SK-N-SH treated with all-trans-retinoic acid at 6 μM for 48 hours (cell line): ENCODE results near the gene R3HDM4.
"Not testable (repeated sequence)": the region's sequence is repeated elsewhere in the genome, so short reads cannot be mapped to it uniquely, and the experiment has no call there.

Source experiments
- ATAC-seq: fragments of 200-7000 bp; cut with Tn5 transposase; 3 replicates; pipeline ENCODE4 v1.9.1; 2020; ENCODE audit warnings: mild to moderate bottlenecking, moderate library complexity
- ARNTL ChIP-seq: fragments of 450-650 bp; formaldehyde crosslinking; IDR thresholded peaks from 2 replicates; pipeline ENCODE4 v1.5.0; 2020; ENCODE audit warnings: low read depth, mild to moderate bottlenecking, moderate library complexity, borderline replicate concordance
- BACH2 ChIP-seq: fragments of 250-450 bp; sonication (Bioruptor Pico); IDR thresholded peaks from 2 replicates; pipeline ENCODE4 v1.9.0; 2021; ENCODE audit warnings: mild to moderate bottlenecking, borderline replicate concordance
- CREB5 ChIP-seq: fragments of 250-450 bp; sonication (Bioruptor Pico); IDR thresholded peaks from 2 replicates; pipeline ENCODE4 v1.5.1; 2020; ENCODE audit warnings: low read depth, mild to moderate bottlenecking, moderate library complexity
- CSRNP3 ChIP-seq: fragments of 250-450 bp; sonication (Bioruptor Pico); IDR thresholded peaks from 2 replicates; pipeline ENCODE4 v1.5.1; 2021; ENCODE audit warnings: mild to moderate bottlenecking, moderate library complexity
- ESRRG ChIP-seq: fragments of 250-450 bp; sonication (Bioruptor Pico); IDR thresholded peaks from 2 replicates; pipeline ENCODE4 v1.6.1; 2021; ENCODE audit warnings: mild to moderate bottlenecking
- ISL1 ChIP-seq: fragments of 250-450 bp; sonication (Bioruptor Pico); IDR thresholded peaks from 2 replicates; pipeline ENCODE4 v2.1.2; 2022; ENCODE audit warnings: mild to moderate bottlenecking, moderate library complexity
- OSR1 ChIP-seq: fragments of 250-450 bp; sonication (Bioruptor Pico); IDR thresholded peaks from 2 replicates; pipeline ENCODE4 v1.8.0; 2022; ENCODE audit warnings: moderate library complexity, mild to moderate bottlenecking, inconsistent platforms
- PATZ1 ChIP-seq: fragments of 250-450 bp; sonication (Bioruptor Pico); IDR thresholded peaks from 2 replicates; pipeline ENCODE4 v1.8.0; 2020; ENCODE audit warnings: mild to moderate bottlenecking, moderate library complexity, borderline replicate concordance
- POU6F1 ChIP-seq: fragments of 250-450 bp; sonication (Bioruptor Pico); IDR thresholded peaks from 2 replicates; pipeline ENCODE4 v1.8.0; 2021; ENCODE audit warnings: low read depth, mild to moderate bottlenecking, moderate library complexity, borderline replicate concordance
- PPARA ChIP-seq: fragments of 250-450 bp; sonication (Bioruptor Pico); IDR thresholded peaks from 2 replicates; pipeline ENCODE4 v1.5.0; 2020; ENCODE audit warnings: mild to moderate bottlenecking, borderline replicate concordance
- RARB ChIP-seq: fragments of 250-450 bp; sonication (Bioruptor Pico); IDR thresholded peaks from 2 replicates; pipeline ENCODE4 v1.8.0; 2021; ENCODE audit warnings: mild to moderate bottlenecking, moderate library complexity
- SNAI2 ChIP-seq: fragments of 250-450 bp; sonication (Bioruptor Pico); IDR thresholded peaks from 2 replicates; pipeline ENCODE4 v1.5.0; 2020; ENCODE audit warnings: mild to moderate bottlenecking, moderate library complexity
- TOX ChIP-seq: fragments of 250-450 bp; sonication (Bioruptor Pico); IDR thresholded peaks from 2 replicates; pipeline ENCODE4 v1.8.0; 2021; ENCODE audit warnings: mild to moderate bottlenecking, moderate library complexity, borderline replicate concordance
- TSHZ2 ChIP-seq: fragments of 250-450 bp; sonication (Bioruptor Pico); IDR thresholded peaks from 2 replicates; pipeline ENCODE4 v1.5.0; 2020; ENCODE audit warnings: mild to moderate bottlenecking, moderate library complexity
- ZC3H10 ChIP-seq: fragments of 250-450 bp; sonication (Bioruptor Pico); IDR thresholded peaks from 2 replicates; pipeline ENCODE4 v1.5.1; 2021; ENCODE audit warnings: mild to moderate bottlenecking, moderate library complexity
- ZFP30 ChIP-seq: fragments of 450-650 bp; formaldehyde crosslinking; IDR thresholded peaks from 2 replicates; pipeline ENCODE4 v1.5.0; 2022; ENCODE audit warnings: mild to moderate bottlenecking, moderate library complexity
- ZNF565 ChIP-seq: fragments of 450-650 bp; formaldehyde crosslinking; conservative IDR thresholded peaks from 2 replicates; pipeline ENCODE4 v1.5.0; 2020; ENCODE audit warnings: low read depth, mild to moderate bottlenecking, moderate library complexity
- ZNF70 ChIP-seq: fragments of 450-650 bp; formaldehyde crosslinking; IDR thresholded peaks from 2 replicates; pipeline ENCODE4 v1.5.0; 2020; ENCODE audit warnings: mild to moderate bottlenecking, moderate library complexity
- ZNF8 ChIP-seq: fragments of 450-650 bp; formaldehyde crosslinking; IDR thresholded peaks from 2 replicates; pipeline ENCODE4 v1.5.0; 2020; ENCODE audit warnings: mild to moderate bottlenecking, moderate library complexity

The R3HDM4 gene

GRCh38 chr19:855142-855541 is 57.9 kb downstream of the R3HDM4 start:
- ATAC-seq: no peak
- TF ChIP-seq SNAI2 (CRISPR knock-in tag): no peak
- TF ChIP-seq ZC3H10 (CRISPR knock-in tag): no peak
- no peak for TF ChIP-seq CREB5 (CRISPR knock-in tag)
- no peak for TF ChIP-seq POU6F1 (CRISPR knock-in tag)
- TF ChIP-seq TSHZ2 (CRISPR knock-in tag): no peak
- no peak for TF ChIP-seq RARB (CRISPR knock-in tag)
- no peak for TF ChIP-seq ZNF70

- no peak for ATAC-seq
- TF ChIP-seq OSR1 (CRISPR knock-in tag) (no peak), CREB5 (CRISPR knock-in tag) (no peak), BACH2 (no peak), ESRRG (CRISPR knock-in tag) (no peak), PPARA (CRISPR knock-in tag) (no peak), CSRNP3 (CRISPR knock-in tag) (no peak), ARNTL (CRISPR knock-in tag) (no peak), SNAI2 (CRISPR knock-in tag) (no peak), TSHZ2 (CRISPR knock-in tag) (no peak), ZNF70 (no peak), POU6F1 (CRISPR knock-in tag) (no peak), ZNF565 (CRISPR knock-in tag) (no peak), ZFP30 (CRISPR knock-in tag) (no peak), ZC3H10 (CRISPR knock-in tag) (no peak), PATZ1 (no peak), ISL1 (CRISPR knock-in tag) (no peak), ZNF8 (no peak), TOX (CRISPR knock-in tag) (no peak)
Observed at GRCh38 chr19:854549-854948, 58.5 kb downstream of the R3HDM4 start.

GRCh38 chr19:853614-854220 is 59.3 kb downstream of the R3HDM4 start:
- ATAC-seq: not testable (repeated sequence)
